HG02981 (cell line): ENCODE data around the gene RALY.

Experiments used
- ATAC-seq: cut with Tn5 transposase; IDR thresholded peaks from one replicate; pipeline ENCODE4 v1.9.1; 2021; ENCODE audit warnings: mild to moderate bottlenecking, moderate library complexity; ENCODE audit not compliant: unreplicated experiment

The RALY gene

DNA sequence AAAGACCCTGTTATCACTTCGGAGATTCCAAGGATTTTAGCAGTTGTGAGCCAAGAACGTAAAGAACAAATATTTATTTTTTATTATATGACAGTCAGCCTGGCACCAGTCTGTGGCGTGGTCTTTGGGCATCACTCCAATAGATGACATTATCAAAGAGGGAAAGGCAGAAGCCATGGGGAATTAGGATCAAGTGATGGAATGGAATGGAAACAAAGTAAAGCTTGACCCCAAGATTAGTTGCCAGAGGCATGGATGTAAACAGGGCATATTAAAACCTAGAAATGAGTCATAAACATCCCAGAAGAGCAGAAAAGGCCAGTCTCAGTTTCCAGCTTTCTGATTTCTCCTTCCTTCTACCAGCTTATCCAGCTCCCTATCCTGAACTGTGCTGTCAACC lies 106.9 kb downstream of the RALY start:
- ATAC-seq, result no peak

DNA sequence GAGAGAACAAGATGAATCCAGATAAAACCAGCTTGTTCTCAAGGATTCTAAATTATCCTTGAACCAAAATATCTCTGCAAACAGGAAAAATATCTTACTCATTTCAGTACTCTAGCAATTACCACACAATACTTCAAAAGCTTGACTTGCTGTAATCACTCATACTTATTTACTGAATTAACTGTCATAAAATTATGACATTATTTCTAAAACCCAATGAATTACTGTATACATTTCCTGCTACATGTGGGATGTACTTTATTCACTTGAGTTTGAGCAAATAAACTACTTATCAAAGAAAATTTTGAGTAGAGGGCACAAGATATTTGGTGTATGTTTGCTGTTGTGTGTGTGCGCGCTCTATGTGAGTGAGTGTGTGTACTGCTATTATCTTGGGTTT lies 108.6 kb downstream of the RALY start:
- no peak for ATAC-seq

DNA sequence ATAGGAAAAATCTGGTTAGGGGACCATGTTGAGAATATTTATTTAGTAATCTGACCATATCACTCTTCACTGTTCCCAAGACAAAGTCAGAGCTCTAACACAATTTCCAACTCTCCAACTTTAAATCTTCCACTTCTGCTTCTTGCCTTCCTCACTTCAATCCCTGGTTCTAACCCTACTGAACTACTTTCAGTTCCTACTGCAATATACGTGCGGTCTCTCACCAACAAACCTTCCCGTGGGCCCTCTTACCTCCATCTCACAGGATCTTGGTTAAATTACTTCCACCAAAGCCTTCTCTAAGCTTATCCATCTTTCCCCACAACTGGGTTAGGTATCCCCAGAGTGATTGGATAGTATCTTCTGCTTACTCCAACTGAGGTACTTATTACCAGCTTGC lies 110.3 kb downstream of the RALY start:
- ATAC-seq, result no peak

DNA sequence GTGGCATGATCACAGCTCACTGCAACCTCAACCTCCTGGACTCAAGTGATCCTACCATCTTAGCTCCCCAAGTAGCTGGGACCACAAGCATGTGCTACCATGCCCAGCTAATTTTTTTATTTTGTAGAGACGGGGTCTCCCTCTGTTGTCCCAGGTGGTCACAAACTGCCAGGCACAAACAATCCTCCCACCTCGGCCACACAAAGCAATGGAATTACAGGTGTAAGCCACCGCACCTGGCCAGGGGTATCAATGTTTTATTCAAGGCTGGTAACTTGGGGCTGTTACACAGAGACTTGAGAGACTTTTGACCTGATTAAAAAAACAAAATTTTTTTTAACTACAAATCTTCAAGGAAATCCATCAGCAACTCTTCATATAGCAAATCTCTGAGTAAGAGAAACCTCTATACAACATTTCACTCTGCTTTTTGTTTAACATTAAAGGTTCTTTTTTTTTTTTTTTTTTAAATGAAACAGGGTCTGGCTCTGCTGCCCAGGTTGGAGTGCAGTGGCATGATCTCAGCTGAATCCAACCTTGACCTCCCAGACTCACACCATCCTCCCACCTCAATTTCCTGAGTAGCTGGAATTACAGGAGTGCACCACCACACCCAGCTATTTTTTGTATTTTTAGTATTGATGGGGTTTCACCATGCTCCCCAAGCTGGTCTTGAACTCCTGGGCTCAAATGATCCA lies 112.4 kb downstream of the RALY start:
- no peak for ATAC-seq

DNA sequence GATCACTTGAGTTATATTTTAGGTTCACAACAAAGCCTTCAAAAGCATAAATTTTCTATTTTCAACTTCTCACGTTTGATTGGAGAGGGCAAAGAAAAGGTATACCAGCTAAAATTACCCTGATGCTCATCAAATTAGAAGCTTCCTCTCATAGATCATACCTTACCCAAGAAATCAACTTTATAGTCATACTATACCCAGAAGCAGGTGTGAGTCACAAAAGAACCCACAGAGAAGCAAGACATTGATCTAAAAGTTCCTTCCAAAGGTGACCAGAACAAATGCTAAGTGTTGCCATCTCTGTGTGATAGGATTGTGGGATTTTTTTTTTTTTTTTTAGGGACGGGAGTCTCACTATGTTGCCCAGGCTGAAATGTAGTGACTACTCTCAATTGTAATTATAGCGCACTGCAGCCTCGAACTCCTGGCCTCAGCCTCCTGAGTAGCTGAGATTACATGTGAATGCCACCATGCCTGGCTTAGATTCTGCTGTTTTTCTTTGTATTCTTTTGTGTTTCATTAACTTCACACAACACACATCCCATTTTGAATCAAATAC lies 115.0 kb downstream of the RALY start:
- ATAC-seq, result no peak

DNA sequence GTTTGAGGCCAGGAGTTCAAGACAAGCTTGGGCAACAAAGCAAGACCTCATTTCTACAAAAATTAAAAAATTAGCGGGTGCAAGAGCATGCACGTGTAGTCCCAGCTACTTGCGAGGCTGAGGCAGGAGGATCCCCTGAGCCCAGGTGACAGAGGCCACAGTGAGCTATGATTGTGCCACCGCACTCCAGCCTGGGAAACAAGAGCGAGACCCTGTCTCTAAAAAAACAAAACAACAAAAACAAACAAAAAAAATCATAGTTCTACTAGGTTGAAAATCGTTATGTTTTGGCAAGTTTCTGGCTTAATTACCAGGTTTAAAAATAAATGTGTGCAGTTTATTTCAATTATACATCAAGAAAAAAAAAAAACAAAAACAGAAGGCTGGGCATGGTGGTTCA lies 115.7 kb downstream of the RALY start:
- ATAC-seq, result no peak

DNA sequence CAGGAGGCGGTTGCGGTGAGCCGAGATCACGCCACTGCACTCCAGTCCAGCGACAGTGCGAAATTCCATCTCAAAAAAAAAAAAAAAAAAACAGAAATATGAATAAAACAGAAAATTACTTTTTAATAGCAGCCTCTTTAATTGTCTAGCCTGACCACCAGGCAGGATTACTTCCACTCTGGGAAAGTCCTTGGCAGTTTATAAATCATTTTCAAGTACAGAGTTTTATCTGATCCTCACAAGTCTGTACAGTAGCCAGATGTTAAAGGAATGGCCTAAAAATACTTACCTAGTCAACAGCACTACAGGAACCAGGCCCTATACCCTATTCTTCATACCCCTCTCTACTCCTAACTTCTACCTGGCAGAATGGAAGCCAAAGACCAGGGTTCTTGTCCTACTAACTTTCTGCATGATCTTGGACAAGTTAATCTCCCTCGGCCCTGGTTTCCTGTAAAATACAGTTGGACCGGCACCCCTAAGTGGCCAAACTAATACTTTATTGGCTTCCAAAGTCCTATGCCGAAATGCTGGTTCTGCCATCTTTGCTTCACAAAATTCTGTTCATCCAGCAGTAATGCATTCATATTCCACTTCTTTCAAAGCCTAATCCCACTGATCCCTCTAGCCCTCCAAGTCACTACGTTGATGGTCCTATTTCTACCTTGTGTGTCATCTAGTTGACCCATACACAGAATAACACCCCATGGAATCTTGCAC lies 116.5 kb downstream of the RALY start:
- ATAC-seq, result no peak

DNA sequence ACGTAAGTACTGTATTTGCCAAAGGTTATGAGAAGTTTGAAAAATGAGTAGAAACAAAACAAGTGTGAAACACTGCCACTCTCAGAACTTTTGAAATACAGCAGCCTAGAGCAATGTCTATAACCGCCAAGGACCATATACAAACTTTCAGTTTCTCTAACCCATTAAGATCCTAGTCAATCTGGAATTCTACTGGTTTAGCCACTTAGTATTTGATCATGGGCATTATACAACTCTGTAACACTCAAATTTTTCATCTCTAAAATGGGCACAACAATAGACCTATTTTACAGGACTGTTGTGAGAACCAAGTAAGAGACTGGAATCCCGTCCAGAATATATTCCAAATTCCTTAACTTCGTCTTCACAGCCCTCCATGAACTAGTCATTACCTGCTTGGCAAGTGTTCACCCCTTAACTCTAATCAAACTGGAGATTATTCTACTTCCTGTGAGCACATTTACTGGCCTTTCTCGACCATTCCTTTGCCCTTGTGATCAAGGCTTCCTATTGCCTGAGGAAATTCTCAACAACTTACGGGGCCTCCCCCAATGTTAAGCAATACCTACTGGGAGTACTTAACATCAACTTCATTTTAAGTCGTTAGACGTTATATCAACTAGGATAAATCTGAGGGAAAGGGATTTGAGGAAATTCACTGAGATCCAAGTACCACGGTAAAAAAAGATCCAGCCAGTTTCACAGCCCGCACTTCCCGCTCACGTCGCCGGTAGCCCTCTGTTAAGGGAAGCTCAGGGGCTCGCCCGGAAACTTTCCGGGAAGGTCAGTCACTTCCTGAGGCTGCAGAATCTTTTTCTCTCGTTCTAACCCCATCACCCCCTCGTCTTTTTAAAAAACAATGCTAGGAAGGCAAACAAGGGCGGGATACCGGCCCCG lies 117.3 kb downstream of the RALY start:
- no peak for ATAC-seq

DNA sequence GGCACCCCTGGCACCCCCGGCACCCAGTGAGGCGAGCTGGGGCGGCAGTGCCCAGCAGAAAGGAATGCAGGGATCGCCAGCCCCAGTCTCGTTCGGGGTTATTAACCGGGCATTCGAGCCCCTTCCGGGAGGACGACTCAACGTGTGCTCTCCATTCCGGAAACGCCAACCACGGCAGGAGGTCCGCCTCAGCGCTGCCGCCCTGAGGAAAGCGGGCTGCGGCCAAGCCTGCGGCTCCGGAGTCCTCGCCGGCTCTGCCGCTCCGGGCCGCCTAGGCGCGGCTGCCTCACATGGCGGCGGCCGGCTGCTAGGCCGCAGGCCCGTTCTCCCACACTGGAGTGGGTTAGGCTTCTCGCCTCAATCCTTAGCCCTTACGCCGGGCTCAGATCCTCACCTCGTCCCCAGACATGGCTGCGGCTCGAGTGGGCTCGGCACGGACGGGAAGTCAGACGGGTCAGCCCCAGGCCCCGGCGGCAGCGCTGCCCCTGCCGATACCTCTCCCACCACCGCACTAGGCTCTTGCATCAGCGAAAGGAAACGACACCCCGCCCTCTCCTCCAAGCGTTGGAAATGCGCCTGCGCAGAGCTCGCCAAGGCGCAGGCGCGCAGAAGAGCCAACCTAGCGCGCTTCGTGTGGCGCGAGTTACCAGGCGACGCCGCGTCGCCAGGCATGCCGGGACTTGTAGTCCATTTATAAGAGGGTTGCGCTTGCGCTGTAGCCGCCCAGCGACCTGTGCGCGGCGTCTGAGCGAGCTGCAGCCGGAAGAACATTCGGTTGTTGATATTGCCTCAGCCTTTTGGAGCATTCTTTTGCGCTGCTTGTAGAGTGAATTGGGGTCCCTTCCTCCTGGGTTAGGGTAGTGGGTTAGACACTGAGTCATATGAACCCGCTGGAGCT lies 118.2 kb downstream of the RALY start, which contains the start of gene EIF2S2:
Gene EIF2S2, minus strand, starts transcription at position 542 of the 898 bp plus-strand sequence. Its CDS starts 133 bp downstream, at position 409.
- peak; percentile 89 for ATAC-seq

DNA sequence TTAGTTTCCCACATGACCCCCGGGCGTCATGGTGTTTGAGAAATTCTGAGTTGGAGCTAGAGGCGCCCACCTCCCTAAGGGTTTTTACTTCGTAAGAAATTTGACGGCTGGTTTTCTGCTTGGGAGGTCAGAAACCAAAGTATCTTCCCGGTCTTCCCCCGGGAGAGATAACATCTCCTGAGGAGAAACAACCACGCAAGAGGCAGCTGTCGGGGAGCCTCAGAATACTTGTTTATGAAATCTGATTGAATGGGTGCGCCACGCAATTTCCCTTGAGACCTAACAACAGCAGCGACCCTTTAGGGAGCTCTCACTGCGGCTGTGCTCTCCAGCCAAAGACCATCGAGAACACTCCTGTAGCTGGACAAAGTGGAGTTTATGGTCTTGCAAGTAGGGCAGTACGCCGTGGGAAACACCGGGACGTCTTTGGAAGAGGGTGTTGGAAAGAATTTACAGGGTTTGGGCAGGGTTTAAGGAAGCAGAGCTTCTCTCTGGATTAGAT lies 118.9 kb downstream of the RALY start:
- no peak for ATAC-seq

DNA sequence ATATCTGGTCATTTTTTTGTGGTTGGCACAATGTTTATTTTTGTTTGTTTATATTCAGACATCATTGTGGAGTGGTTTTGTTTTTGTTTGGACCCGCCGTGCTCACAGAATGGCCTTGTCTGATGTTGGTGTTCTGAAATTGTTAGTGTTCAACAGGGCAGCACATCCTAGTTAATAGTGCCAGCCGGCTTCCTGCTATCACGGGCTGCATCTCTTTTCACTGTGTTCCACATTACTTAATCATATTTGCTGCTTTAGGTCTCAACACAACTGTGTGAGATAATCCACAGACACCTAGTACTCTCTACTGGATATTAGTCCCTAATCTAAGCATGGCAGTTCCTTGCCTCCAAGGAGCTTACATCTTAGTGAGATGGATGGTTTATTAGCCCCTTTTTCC lies 121.1 kb downstream of the RALY start:
- no peak for ATAC-seq

DNA sequence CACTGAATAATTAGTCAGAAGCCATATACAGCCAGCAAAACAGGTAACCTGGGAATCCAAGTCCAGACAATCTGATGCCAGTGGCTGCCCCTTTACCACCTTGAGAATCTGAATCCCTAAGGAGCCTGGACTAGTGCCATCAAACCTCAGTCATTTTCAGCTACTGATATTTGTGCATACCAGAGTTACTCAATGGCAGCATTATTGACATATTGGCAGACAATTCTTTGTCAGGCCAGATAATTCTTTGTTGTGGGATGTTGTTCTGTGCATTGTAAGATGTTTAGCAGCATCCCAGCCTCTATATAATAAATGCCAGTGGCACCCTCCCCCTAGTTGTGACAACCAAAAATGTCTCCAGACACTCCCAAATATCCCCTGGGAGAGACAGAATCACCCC lies 121.5 kb downstream of the RALY start:
- ATAC-seq, result no peak

DNA sequence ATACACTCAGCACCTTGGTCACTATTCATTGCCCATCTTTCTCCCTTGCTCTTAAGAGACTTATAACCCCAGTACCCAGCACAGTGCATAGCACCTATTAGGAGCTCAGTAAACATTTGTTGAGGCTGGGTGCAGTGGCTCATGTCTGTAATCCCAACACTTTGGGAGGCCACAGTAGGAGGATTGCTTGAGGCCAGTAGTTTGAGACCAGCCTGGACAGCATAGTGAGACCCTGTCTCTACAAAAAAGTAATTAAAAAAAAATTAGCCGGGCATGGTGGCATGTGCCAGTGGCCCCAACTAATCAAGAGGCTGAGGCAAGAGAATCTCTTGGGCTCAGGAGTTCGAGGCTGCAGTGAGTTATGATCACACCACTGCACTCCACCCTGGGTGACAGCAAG lies 126.5 kb downstream of the RALY start:
- no peak for ATAC-seq

DNA sequence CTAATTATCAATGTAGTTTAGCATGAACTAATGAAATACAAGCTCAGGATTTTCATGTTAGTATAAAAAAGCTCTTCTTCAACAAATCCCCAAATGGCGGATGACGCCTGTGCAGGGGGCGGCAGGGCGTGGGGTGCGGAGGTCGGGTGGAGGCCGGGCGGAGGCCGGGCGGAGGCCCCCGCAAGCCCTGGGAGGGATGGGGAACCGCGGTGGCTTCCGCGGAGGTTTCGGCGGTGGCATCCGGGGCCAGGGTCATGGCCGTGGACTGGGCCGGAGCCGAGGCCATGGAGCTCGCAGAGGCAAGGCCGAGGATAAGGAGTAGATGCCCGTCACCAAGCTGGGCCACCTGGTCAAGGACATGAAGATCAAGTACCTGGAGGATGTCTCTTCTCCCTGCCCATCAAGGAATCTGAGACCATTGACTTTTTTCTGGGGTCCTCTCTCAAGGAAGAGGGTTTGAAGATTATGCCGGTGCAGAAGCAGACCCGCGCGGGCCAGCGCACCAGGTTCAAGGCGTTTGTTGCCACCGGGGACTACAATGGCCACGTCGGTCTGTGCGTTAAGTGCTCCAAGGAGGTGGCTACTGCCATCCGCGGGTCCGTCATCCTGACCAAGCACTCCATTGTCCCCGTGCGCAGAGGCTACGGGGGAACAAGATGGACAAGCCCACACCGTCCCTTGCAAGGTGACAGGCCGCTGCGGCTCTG lies 128.7 kb downstream of the RALY start:
- no peak for ATAC-seq

DNA sequence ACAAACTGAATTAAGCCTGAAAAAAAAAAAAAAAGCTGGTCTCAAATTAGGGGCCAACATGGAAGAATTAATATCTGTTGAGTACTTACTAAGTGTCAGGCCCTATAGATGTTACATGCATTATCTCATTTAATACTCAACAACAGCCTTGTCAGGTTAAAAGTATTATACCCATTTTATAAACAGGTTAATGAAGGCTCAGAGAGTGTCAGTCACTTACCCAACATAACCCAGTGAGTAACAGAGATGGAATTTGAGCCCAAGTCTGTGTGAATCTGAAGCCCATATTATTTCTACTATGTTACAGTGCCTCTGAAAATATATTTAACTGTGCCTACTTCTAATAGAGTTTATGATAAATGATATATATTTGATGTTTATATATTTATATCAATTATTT lies 129.6 kb downstream of the RALY start:
- ATAC-seq, result no peak

DNA sequence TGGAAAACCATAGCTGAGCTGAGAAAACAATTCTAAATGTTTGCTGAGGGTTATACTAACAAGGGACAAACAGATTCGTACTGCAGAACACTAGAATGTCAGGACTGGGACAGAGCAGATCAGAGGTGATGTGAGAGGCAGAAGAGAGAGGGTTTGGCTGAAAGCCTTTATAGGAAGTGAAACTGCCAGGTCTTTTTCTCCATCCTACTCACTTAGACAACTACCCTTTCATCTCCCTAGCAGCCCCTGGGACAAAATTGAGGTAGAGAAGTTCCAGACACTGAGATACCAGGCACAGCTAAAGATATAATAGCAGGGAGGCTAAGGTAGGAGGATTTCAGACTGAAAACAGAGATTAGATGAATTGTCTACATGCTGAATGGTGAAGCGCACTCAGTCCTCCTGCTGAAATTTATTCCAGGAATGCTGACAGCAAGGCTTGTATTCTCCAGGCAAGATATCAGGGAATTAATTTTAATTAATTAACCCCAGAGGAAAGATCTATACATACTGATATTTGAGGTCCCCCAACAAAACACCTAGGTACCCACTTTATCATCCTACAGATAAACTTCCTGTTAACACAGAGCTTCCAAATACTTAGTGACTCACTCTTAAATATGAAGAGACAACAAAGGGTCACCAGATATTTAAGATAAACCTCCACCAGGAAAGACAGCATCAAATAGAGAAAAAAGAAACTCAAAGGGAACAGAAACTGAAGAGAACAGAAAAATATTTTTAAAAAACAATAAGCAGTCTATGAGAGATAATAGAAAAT lies 130.9 kb downstream of the RALY start:
- no peak for ATAC-seq

DNA sequence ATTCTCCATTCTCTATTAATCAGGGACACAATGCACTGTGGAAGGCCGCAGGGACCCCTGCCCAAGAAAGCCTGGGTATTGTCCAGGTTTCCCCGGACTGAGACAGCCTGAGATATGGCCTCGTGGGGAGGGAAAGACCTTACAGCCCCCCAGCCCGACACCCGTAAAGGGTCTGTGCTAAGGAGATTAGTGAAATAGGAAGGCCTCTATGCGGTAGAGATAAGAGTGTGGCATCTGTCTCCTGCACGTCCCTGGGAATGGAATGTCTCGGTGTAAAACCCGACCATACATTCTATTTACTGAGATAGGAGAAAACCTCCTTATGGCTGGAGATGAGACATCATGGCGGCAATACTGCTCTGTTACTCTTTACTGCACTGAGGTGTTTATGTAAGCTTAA lies 134.1 kb downstream of the RALY start:
- no peak for ATAC-seq

DNA sequence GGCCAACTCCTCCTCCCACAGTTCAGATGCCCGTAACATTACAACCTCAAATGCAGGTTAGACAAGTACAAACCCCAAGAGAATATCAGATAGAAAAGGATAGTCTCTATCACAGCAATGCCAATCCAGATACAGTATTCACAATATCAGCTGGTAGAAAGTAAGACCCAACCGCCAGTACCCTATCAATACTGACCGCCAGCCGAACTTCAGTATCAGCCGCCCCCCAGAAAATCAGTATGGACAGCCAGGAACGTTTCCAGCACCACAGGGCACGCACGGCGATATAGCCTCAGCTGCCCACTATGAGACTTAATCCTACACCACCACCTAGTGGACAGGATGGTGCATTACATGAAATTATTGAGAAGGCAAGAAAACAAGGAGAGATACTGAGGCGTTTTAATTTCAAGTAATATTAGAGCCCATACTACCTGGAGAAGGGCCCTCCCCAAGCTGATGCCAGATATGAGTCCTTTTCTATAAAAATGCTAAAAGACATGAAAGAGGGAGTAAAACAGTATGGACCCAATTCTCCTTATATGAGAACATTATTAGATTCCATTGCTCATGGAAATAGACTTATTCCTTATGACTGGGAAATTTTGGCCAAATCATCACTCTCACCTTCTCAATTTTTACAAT lies 135.9 kb downstream of the RALY start:
- ATAC-seq, result no peak
